Measurements from ENCODE around the gene CRYGS.
"Not testable (repeated sequence)": the region's sequence is repeated elsewhere in the genome, so short reads cannot be mapped to it uniquely, and the experiment has no call there.

DNA sequence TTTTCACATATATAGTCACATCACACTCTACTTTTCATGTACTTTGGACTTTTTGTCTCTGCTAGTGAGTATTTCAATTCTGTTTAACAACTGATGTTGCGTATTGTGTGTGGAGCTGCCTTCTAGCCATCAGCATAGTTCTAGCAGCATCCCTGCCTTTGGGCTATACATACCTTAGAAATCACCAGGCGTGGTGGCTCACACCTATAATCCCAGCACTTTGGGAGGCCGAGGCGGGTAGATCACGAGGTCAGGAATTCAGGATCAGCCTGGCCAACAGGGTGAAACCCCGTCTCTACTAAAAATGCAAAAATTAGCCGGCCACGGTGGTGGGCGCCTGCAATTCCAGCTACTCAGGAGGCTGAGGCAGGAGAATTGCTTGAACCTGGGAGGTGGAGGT lies 42.1 kb upstream of the CRYGS start:
- TF ChIP-seq, protein P1, sequence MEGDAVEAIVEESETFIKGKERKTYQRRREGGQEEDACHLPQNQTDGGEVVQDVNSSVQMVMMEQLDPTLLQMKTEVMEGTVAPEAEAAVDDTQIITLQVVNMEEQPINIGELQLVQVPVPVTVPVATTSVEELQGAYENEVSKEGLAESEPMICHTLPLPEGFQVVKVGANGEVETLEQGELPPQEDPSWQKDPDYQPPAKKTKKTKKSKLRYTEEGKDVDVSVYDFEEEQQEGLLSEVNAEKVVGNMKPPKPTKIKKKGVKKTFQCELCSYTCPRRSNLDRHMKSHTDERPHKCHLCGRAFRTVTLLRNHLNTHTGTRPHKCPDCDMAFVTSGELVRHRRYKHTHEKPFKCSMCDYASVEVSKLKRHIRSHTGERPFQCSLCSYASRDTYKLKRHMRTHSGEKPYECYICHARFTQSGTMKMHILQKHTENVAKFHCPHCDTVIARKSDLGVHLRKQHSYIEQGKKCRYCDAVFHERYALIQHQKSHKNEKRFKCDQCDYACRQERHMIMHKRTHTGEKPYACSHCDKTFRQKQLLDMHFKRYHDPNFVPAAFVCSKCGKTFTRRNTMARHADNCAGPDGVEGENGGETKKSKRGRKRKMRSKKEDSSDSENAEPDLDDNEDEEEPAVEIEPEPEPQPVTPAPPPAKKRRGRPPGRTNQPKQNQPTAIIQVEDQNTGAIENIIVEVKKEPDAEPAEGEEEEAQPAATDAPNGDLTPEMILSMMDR (IDR thresholded peaks at IDR 0.05) = not testable (repeated sequence)
- TF ChIP-seq, protein P2, sequence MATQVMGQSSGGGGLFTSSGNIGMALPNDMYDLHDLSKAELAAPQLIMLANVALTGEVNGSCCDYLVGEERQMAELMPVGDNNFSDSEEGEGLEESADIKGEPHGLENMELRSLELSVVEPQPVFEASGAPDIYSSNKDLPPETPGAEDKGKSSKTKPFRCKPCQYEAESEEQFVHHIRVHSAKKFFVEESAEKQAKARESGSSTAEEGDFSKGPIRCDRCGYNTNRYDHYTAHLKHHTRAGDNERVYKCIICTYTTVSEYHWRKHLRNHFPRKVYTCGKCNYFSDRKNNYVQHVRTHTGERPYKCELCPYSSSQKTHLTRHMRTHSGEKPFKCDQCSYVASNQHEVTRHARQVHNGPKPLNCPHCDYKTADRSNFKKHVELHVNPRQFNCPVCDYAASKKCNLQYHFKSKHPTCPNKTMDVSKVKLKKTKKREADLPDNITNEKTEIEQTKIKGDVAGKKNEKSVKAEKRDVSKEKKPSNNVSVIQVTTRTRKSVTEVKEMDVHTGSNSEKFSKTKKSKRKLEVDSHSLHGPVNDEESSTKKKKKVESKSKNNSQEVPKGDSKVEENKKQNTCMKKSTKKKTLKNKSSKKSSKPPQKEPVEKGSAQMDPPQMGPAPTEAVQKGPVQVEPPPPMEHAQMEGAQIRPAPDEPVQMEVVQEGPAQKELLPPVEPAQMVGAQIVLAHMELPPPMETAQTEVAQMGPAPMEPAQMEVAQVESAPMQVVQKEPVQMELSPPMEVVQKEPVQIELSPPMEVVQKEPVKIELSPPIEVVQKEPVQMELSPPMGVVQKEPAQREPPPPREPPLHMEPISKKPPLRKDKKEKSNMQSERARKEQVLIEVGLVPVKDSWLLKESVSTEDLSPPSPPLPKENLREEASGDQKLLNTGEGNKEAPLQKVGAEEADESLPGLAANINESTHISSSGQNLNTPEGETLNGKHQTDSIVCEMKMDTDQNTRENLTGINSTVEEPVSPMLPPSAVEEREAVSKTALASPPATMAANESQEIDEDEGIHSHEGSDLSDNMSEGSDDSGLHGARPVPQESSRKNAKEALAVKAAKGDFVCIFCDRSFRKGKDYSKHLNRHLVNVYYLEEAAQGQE (IDR thresholded peaks at IDR 0.05) = not testable (repeated sequence)
- not testable (repeated sequence) for TF ChIP-seq ZNF302 (CRISPR knock-in tag; IDR thresholded peaks at IDR 0.05); RCOR1 (IDR thresholded peaks at IDR 0.05; ENCODE audit: low read depth, low read length); BHLHE40 (IDR thresholded peaks at IDR 0.05; ENCODE audit: low read depth, low read length); NFE2L2 (conservative IDR thresholded peaks at IDR 0.05; ENCODE audit: low read length); CBX8 (IDR thresholded peaks at IDR 0.05); CEBPB (IDR thresholded peaks at IDR 0.05); HDAC2 (IDR thresholded peaks at IDR 0.05); EP300 (IDR thresholded peaks at IDR 0.05); RAD21 (conservative IDR thresholded peaks at IDR 0.05 in 1 of 2, IDR thresholded peaks at IDR 0.05 in 1 of 2); JUNB (IDR thresholded peaks at IDR 0.05)

All from A549 (cell line).